Measurements from ENCODE around the gene PCNX3.

PCNX3 gene

GRCh38 chr11:65642014-65642671 is 26.6 kb downstream of the PCNX3 start:
- DNase-seq = peak; percentile 42 to 59

GRCh38 chr11:65643971-65644370 is 28.4 kb downstream of the PCNX3 start:
- DNase-seq = peak in 1 of 2 experiments; percentile 44

GRCh38 chr11:65644837-65645236 is 29.3 kb downstream of the PCNX3 start:
- DNase-seq = no peak

GRCh38 chr11:65645710-65646109 is 30.1 kb downstream of the PCNX3 start:
- DNase-seq = no peak

- no peak for DNase-seq
Measured at GRCh38 chr11:65646288-65646957, 30.8 kb downstream of the PCNX3 start.

- DNase-seq = no peak
Measured at GRCh38 chr11:65646958-65647701, 31.6 kb downstream of the PCNX3 start.

- no peak for DNase-seq
Measured at GRCh38 chr11:65648997-65649493, 33.5 kb downstream of the PCNX3 start.

GRCh38 chr11:65649656-65650546 is 34.3 kb downstream of the PCNX3 start:
- DNase-seq = no peak

- DNase-seq = no peak
Measured at GRCh38 chr11:65650547-65651338, 35.2 kb downstream of the PCNX3 start.

GRCh38 chr11:65651339-65651588 is 35.7 kb downstream of the PCNX3 start:
- no peak for DNase-seq

GRCh38 chr11:65651589-65652510 is 36.3 kb downstream of the PCNX3 start:
- DNase-seq = no peak

GRCh38 chr11:65652511-65653228 is 37.1 kb downstream of the PCNX3 start:
- DNase-seq = peak; percentile 96 to 99

- peak in 1 of 2 experiments; percentile 26 for DNase-seq
Measured at GRCh38 chr11:65653229-65654225, 38.0 kb downstream of the PCNX3 start.

- DNase-seq = peak in 1 of 2 experiments; percentile 22
Measured at GRCh38 chr11:65654375-65655349, 39.1 kb downstream of the PCNX3 start.

- DNase-seq = peak in 1 of 2 experiments; percentile 30
Measured at GRCh38 chr11:65655570-65656332, 40.2 kb downstream of the PCNX3 start.

- DNase-seq = no peak
Measured at GRCh38 chr11:65657426-65657825, 41.9 kb downstream of the PCNX3 start.

Data from activated T-cell treated with anti-CD3 and anti-CD28 coated beads, Interleukin-2, amount 50 U/mL, for 48 hours (primary cell).